ENCODE measurements around the gene LAMA3. TPM values are rescaled to one million over a fixed set of nuclear protein-coding genes. Genes with fewer than 3 reads are reported as not detected.

LAMA3 gene
- total RNA-seq, 1 experiment from 2014 or later, result 0.44 TPM

- in situ Hi-C loops (cut with HindIII; ENCODE audit: low sequenced_read_pairs), result no loop called here
- DNase-seq (ENCODE audit: low spot score), result peak; percentile 3
Observed at GRCh38 chr18:23752796-23753195, 63.5 kb downstream of the LAMA3 start.

- in situ Hi-C loops (cut with HindIII; ENCODE audit: low sequenced_read_pairs), result no loop called here
- no peak for DNase-seq (ENCODE audit: low spot score)
Observed at GRCh38 chr18:23756590-23757436, 67.6 kb downstream of the LAMA3 start.

DNA sequence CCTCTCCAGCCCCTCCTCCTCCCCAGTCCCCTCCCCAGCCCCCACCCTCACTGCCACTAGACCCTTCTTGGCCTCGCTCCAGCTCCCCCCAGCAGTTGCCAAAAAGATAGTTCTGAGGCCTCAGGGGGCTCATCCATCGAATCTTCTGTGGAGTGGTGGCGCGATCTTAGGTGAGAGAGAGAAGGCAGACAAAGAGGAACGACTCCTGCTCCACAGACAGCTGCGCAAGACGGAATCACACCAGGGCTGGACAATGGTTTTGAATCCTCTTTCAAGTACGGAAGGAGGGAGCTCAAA is 68.1 kb downstream of the LAMA3 start:
- DNase-seq (ENCODE audit: low spot score), result no peak
- in situ Hi-C loops (cut with HindIII; ENCODE audit: low sequenced_read_pairs), result no loop called here

GRCh38 chr18:23758281-23758680 is 69.0 kb downstream of the LAMA3 start:
- in situ Hi-C loops (cut with HindIII; ENCODE audit: low sequenced_read_pairs), result no loop called here

DNA sequence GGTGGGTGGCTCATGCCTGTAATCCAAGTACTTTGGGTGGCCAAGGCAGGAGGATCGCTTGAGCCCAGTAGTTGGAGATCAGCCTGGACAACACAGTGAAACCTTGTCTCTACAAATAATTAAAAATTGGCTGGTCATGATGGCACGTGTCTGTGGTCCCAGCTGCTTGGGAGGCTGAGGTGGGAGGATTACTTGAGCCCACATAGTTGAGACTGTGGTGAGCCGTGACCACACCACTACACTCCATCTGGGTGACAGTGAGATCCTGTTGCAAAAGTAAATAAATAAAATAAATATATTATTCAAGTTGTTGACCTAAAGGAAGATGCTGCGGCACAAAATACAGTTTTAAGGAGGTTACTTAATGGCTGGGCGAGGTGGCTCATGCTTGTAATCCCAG is 72.7 kb downstream of the LAMA3 start:
- in situ Hi-C loops (cut with HindIII; ENCODE audit: low sequenced_read_pairs), result no loop called here
- no peak for DNase-seq (ENCODE audit: low spot score)

More at GRCh38 chr18:23758281-23758680, 69.0 kb downstream of the LAMA3 start:
- DNase-seq (ENCODE audit: low spot score), result no peak

DNA sequence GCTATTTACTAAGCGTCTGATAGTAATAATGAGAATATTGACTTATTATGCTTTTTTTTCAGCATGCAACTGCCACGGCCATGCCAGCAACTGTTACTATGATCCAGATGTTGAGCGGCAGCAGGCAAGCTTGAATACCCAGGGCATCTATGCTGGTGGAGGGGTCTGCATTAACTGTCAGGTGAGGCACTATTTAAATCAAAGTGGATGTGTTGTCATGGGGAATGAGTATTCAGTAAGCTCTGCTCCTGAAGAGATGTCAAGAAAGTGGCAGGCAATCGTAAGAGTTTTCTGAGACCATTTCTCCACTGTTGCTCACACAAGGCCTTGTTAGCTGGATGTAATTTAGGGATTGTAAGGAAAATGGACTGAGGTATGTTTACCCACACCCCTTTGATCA is 74.1 kb downstream of the LAMA3 start:
- in situ Hi-C loops (cut with HindIII; ENCODE audit: low sequenced_read_pairs), result no loop called here
- DNase-seq (ENCODE audit: low spot score), result no peak

GRCh38 chr18:23765931-23766330 is 76.7 kb downstream of the LAMA3 start:
- in situ Hi-C loops (cut with HindIII; ENCODE audit: low sequenced_read_pairs), result no loop called here
- DNase-seq (ENCODE audit: low spot score), result no peak

DNA sequence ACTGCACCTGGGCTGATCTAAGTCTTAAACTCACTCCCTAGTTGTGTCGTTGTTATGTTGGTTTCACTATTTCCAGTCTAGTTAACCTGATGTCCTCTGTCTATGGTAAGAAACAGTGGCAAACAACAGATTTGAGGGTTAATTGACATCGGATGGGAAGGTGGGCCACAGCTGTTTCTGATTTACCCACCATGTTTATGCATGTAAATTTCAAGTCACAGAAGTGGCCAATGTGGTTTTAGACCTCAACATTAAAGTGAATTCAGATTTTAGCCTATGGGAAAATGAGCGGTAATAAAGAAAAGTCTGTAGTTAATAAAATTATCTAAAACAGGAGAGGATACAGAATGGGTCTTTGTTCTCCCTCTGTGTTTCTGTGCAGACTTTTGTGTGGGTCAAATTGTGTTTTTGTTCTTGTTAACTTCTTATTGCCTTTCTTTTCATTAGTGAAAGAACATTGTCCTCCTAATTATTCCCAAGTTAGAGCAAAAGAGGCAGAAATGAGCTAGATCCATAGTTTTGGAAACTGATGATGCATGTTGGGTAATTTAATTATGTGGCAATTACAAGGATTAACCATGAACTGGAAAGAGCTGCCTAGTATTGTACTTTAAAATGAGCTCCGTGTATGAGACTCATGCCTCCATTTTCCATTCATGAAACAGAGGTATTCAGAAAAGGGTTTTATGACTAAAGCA is 83.2 kb downstream of the LAMA3 start:
- in situ Hi-C loops (cut with HindIII; ENCODE audit: low sequenced_read_pairs), result no loop called here
- DNase-seq (ENCODE audit: low spot score), result no peak

DNA sequence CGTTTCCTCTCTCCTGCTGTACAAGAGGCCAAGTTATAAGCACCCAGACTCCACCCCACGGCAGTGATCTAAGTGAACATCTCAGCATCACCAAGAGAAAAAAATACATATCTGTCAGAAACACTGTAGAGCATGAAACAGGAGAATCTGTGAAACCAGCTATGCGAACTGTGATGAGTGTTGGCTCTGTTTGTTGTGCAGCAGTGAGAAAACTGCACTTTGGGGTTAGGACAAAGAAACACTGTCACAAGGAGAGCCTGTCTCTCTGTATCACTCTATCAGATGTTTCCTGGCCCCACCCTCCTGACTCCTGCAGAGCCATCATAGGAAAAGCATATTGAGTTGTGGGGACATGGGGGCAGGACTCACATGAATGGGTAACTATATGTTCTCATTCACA is 87.1 kb downstream of the LAMA3 start:
- in situ Hi-C loops (cut with HindIII; ENCODE audit: low sequenced_read_pairs), result no loop called here

DNA sequence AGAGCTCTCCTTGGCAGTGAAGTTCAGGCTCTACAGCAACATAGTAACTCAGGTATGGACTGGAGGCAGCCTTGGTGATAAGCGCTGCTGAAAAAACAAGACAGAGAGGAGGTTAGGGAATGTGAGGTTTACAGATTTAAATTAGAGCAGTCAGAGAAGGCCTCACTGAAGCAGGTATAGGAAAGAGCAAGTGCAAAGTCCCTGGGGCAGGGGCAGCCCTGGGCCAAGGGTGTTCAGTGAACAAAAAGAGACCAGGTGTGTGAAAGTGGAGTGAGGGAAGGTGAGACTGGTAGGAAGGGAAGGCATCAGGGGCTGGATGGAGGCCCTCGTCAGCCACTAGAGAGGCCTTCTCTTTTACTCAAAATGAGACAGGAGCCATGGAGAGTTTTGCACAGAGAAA is 89.6 kb downstream of the LAMA3 start:
- in situ Hi-C loops (cut with HindIII; ENCODE audit: low sequenced_read_pairs), result no loop called here
- DNase-seq (ENCODE audit: low spot score), result no peak

More for the DNA sequence above, 87.1 kb downstream of the LAMA3 start:
- DNase-seq (ENCODE audit: low spot score), result no peak

DNA sequence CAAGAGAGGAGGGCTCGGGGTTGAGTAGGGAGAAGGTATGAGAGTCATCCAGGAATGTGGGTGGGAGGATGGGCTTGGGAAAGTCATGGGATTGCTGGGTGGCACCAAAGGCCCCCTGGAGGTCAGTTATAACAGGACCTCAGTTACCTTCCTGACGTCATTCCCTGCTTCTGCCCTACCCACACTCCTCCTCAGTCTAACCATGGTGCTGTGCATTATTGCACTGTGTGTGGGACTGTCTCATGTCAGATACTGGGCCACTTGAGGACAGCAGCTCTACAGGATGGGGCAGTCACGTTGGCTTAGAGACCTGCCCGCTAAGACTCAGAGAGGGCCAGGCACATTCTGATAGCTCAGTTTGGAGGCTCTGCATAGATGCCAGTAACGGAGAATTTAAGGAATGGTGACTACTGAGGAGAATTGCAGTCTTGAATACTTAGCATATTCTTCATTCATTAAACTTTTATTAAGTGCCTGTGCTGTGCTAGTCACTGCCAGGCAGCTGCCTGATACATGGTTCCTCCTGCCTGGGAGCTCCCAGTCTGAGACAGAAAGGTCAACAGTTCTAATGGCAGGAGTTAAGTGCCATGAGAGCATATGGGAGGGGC is 90.5 kb downstream of the LAMA3 start:
- in situ Hi-C loops (cut with HindIII; ENCODE audit: low sequenced_read_pairs), result no loop called here
- DNase-seq (ENCODE audit: low spot score), result no peak

DNA sequence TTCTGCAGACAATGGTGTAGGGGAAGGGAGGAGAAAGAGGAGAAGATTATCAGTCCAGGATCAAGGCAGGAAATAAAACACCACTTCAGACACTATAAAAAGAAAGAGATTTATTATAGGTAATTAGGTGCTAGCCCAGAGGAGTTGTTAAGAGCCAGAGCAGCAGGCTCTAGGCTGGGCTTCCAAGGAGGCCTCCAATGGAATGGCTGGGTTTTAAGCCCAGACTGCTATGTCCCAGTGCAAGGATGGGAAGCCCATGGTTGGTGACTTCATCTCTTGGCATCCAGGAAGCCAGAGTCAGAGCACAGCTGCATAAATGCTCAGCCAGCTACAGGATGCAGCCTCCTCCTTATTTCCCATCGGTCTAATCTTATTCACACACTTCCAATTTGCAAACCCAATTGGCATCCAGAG is 95.6 kb downstream of the LAMA3 start:
- in situ Hi-C loops (cut with HindIII; ENCODE audit: low sequenced_read_pairs), result no loop called here
- DNase-seq (ENCODE audit: low spot score), result no peak

DNA sequence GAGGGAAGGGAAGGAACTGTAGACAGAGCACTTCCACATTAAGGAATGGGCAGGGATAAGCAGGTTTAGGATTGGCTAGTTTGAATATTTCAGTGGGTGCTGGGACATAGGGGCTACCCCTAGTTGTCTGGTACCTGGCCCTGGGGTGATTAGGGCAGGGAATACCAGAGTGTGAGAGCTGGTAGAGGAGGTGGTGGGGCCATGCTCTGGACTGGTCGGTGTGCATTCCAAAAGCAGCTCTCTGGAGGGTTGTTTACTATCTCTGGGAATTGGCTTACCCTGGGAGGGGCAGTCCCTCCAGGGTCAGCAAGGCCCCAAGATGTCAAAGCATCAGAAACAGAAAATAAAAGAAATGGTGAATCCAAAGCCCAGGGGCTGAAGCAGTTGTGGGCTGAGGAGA is 103.8 kb downstream of the LAMA3 start:
- no peak for DNase-seq (ENCODE audit: low spot score)
- in situ Hi-C loops (cut with HindIII; ENCODE audit: low sequenced_read_pairs), result no loop called here

DNA sequence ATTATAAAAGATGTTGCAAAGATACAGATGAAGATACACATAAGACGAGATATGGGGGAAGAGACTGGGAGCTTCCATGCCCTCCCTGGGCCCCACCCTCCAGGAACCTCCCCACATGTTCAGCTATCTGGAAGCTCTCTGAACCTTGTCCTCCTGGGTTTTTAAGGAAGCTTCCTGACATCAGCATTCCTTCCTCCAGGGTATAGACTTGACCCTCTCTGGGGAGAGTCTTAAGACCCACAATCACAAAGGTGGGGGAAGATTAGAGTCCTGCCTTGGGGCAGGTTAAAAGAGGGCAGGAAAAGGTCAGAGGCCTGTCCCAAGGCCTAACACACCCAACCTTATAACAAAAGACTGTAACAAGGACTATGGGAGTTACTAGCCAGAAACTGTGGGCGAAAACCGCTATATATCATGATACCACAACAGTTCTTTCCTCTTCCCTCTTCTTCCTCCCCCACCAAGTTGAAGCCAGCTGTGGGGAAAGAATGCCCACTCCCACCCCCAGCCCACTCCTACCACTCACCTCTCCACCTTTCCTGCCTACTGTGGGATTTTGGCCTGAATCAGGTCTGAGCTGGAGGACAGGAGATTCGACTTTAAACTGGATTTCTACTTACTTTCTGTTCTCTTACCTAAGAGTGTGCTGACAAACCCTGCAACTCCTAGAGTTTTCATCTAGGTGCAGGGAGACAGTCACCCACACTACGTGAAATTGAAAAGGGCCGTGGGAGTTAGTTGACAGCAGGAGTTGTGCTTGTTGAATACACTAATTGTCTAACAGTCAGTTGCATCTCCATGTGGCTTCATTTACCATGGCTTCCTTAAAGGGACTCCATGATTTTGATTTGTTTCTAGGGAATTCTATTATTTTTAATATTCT is 105.0 kb downstream of the LAMA3 start:
- in situ Hi-C loops (cut with HindIII; ENCODE audit: low sequenced_read_pairs), result no loop called here
- DNase-seq (ENCODE audit: low spot score), result no peak

DNA sequence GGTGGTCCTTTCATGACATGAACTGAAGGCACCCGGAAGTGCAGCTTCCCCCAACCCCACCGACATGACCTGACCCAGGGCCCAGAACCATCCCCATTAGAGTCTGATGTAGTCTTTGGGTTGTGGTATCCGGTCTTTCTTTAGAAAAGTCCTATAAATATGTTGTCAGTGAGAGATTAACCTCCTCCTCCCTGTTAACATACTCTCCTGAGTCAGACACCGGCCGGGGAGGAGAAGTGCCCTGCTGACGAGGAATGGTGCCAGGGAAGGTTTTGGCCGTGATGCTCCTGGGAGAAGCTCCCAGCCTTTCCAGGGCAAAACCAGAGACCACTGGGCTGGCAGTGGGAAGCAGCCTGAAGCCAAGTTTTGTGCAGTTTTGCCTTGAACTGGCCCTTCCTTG is 109.0 kb downstream of the LAMA3 start:
- in situ Hi-C loops (cut with HindIII; ENCODE audit: low sequenced_read_pairs), result no loop called here
- no peak for DNase-seq (ENCODE audit: low spot score)

- DNase-seq (ENCODE audit: low spot score), result no peak
Observed at GRCh38 chr18:23798824-23799223, 109.6 kb downstream of the LAMA3 start.

DNA sequence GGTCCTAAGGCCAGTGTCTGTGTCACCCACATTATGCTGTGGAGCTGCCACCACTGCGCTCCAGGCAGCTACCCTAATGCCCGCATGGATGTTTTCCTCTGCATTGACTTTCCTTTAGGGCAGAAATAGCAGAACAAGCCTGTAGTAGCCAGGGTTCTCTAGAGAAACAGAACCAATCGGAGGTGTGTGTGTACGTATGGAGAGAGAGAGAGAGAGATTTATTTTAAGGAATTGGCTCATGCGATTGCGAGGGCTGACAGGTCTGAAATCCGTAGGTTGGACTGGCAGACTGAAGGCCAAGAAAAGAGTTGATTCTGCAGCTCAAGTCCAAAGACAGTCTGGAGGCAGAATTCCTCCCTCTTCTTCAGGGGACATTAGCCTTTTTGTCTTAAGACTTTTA is 110.3 kb downstream of the LAMA3 start:
- in situ Hi-C loops (cut with HindIII; ENCODE audit: low sequenced_read_pairs), result no loop called here
- no peak for DNase-seq (ENCODE audit: low spot score)

More at GRCh38 chr18:23798824-23799223, 109.6 kb downstream of the LAMA3 start:
- in situ Hi-C loops (cut with HindIII; ENCODE audit: low sequenced_read_pairs), result no loop called here

DNA sequence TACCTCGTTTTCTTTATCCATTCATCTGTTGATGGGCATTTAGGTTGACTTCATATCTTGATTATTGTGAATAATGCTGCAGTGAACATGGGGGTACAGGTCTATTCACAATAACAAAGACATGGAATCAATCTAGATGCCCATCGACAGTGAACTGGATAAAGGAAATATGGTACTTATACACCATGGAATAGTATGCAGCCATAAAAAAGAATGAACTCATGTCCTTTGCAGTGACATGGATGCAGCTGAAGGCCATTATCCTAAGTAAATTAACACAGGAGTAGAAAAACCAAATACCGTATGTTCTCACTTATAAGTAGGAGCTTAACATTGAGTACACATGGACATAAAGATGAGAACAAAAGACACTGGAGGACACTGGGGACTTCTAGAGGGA is 111.6 kb downstream of the LAMA3 start:
- in situ Hi-C loops (cut with HindIII; ENCODE audit: low sequenced_read_pairs), result no loop called here
- no peak for DNase-seq (ENCODE audit: low spot score)

GRCh38 chr18:23802817-23803216 is 113.6 kb downstream of the LAMA3 start:
- no peak for DNase-seq (ENCODE audit: low spot score)
- in situ Hi-C loops (cut with HindIII; ENCODE audit: low sequenced_read_pairs), result no loop called here
